Measurements from ENCODE around the gene DEAF1. TPM values are rescaled to one million over a fixed set of nuclear protein-coding genes. Genes with fewer than 3 reads are reported as not detected.

The DEAF1 gene
- total RNA-seq, 1 experiment from 2014 or later, result 33.9 TPM

DNA sequence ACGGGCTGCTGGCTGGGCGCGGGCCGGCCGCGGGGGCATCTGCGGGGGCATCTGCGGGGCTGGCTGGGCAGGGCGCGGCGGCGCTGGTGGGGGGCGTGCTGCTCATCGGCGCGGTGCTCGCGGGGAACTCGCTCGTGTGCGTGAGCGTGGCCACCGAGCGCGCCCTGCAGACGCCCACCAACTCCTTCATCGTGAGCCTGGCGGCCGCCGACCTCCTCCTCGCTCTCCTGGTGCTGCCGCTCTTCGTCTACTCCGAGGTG, 57.8 kb downstream of the DEAF1 start:
- Histone ChIP-seq H3K9me3 (ENCODE audit: control insufficient read depth in 1 of 2, insufficient read depth in 1 of 2, low read depth in 1 of 2, low read length in 2 of 2) (no peaks in the 10 kb centered on the region), H3K4me2 (ENCODE audit: low read length) (no peak overlapping the region), H3K4me1 (ENCODE audit: control insufficient read depth in 1 of 2, insufficient read depth in 2 of 2, low read length in 2 of 2) (no peaks in the 10 kb centered on the region), H3K36me3 (ENCODE audit: control insufficient read depth in 1 of 2, insufficient read depth in 2 of 2, low read length in 2 of 2) (no peaks in the 10 kb centered on the region; a peak in 1 of 4 replicates), H3K9me2 (ENCODE audit: insufficient read depth) (no peaks in the 10 kb centered on the region), H3K27ac (ENCODE audit: low read depth, low read length) (no peak overlapping the region), H2AFZ (ENCODE audit: low read depth, low read length, poor library complexity, severe bottlenecking) (no peak overlapping the region), H4K20me1 (ENCODE audit: insufficient read depth) (no peaks in the 10 kb centered on the region), H3K9ac (ENCODE audit: low read length) (no peak overlapping the region), H3K27me3 (ENCODE audit: insufficient read depth, low read length) (no peaks in the 10 kb centered on the region), H3K4me3 (replicated peaks in 1 of 2; ENCODE audit: low read depth in 1 of 2, low read length in 2 of 2) (no peak overlapping the region), H3K79me2 (ENCODE audit: insufficient read depth, low read length) (no peaks in the 10 kb centered on the region)
- no TSS peak for BruUV-seq (replicated peaks)
- intact Hi-C loops (cut with micrococcal nuclease), result no loop called here
- ChIA-PET CTCF (no interaction called here), RAD21 (ENCODE audit: low non-redundant PET in 1 of 2, low total read pairs in 2 of 2, uncharacterized antibody in 2 of 2, unreplicated experiment in 2 of 2) (no interaction called here), POLR2A (no interaction called here)
- ATAC-seq, result no peak
- DNase-seq (ENCODE audit: low read depth, low spot score), result no peak
- TF ChIP-seq POLR2A (IDR thresholded peaks at IDR 0.05; ENCODE audit: borderline replicate concordance, extremely low read depth, insufficient read depth, insufficient read length) (no peak), ZNF274 (IDR thresholded peaks at IDR 0.05; ENCODE audit: low read depth, low read length) (no peak), TCF7L2 (IDR thresholded peaks at IDR 0.05; ENCODE audit: borderline replicate concordance, extremely low read depth, insufficient read depth, insufficient read length) (no peak), SIN3A (IDR thresholded peaks at IDR 0.05; ENCODE audit: low read depth) (no peak), SP1 (IDR thresholded peaks at IDR 0.05; ENCODE audit: low read depth) (no peak), CEBPB (IDR thresholded peaks at IDR 0.05; ENCODE audit: low read depth) (no peak), EGR1 (IDR thresholded peaks at IDR 0.05; ENCODE audit: low read depth) (no peak), ELF1 (IDR thresholded peaks at IDR 0.05; ENCODE audit: borderline replicate concordance, low read depth) (no peak)
- TF ChIP-seq, protein P1, sequence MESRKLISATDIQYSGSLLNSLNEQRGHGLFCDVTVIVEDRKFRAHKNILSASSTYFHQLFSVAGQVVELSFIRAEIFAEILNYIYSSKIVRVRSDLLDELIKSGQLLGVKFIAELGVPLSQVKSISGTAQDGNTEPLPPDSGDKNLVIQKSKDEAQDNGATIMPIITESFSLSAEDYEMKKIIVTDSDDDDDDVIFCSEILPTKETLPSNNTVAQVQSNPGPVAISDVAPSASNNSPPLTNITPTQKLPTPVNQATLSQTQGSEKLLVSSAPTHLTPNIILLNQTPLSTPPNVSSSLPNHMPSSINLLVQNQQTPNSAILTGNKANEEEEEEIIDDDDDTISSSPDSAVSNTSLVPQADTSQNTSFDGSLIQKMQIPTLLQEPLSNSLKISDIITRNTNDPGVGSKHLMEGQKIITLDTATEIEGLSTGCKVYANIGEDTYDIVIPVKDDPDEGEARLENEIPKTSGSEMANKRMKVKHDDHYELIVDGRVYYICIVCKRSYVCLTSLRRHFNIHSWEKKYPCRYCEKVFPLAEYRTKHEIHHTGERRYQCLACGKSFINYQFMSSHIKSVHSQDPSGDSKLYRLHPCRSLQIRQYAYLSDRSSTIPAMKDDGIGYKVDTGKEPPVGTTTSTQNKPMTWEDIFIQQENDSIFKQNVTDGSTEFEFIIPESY (IDR thresholded peaks at IDR 0.05; ENCODE audit: extremely low read depth, insufficient replicate concordance, low read length), result no peak
- TF ChIP-seq, protein P2, sequence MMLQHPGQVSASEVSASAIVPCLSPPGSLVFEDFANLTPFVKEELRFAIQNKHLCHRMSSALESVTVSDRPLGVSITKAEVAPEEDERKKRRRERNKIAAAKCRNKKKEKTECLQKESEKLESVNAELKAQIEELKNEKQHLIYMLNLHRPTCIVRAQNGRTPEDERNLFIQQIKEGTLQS (IDR thresholded peaks at IDR 0.05), result no peak
- TF ChIP-seq, protein P3, sequence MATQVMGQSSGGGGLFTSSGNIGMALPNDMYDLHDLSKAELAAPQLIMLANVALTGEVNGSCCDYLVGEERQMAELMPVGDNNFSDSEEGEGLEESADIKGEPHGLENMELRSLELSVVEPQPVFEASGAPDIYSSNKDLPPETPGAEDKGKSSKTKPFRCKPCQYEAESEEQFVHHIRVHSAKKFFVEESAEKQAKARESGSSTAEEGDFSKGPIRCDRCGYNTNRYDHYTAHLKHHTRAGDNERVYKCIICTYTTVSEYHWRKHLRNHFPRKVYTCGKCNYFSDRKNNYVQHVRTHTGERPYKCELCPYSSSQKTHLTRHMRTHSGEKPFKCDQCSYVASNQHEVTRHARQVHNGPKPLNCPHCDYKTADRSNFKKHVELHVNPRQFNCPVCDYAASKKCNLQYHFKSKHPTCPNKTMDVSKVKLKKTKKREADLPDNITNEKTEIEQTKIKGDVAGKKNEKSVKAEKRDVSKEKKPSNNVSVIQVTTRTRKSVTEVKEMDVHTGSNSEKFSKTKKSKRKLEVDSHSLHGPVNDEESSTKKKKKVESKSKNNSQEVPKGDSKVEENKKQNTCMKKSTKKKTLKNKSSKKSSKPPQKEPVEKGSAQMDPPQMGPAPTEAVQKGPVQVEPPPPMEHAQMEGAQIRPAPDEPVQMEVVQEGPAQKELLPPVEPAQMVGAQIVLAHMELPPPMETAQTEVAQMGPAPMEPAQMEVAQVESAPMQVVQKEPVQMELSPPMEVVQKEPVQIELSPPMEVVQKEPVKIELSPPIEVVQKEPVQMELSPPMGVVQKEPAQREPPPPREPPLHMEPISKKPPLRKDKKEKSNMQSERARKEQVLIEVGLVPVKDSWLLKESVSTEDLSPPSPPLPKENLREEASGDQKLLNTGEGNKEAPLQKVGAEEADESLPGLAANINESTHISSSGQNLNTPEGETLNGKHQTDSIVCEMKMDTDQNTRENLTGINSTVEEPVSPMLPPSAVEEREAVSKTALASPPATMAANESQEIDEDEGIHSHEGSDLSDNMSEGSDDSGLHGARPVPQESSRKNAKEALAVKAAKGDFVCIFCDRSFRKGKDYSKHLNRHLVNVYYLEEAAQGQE (IDR thresholded peaks at IDR 0.05; ENCODE audit: low read depth), result no peak
- TF ChIP-seq, protein P4, sequence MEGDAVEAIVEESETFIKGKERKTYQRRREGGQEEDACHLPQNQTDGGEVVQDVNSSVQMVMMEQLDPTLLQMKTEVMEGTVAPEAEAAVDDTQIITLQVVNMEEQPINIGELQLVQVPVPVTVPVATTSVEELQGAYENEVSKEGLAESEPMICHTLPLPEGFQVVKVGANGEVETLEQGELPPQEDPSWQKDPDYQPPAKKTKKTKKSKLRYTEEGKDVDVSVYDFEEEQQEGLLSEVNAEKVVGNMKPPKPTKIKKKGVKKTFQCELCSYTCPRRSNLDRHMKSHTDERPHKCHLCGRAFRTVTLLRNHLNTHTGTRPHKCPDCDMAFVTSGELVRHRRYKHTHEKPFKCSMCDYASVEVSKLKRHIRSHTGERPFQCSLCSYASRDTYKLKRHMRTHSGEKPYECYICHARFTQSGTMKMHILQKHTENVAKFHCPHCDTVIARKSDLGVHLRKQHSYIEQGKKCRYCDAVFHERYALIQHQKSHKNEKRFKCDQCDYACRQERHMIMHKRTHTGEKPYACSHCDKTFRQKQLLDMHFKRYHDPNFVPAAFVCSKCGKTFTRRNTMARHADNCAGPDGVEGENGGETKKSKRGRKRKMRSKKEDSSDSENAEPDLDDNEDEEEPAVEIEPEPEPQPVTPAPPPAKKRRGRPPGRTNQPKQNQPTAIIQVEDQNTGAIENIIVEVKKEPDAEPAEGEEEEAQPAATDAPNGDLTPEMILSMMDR (IDR thresholded peaks at IDR 0.05 in 2 of 3, conservative IDR thresholded peaks at IDR 0.05 in 1 of 3; ENCODE audit: borderline replicate concordance in 1 of 3, insufficient read depth in 1 of 3, low read depth in 2 of 3, low read length in 2 of 3), result no peak

Data from HCT116 (cell line).